ENCODE measurements around the gene FAM50B. TPM values are rescaled to one million over a fixed set of nuclear protein-coding genes. Genes with fewer than 3 reads are reported as not detected.
A peak's percentile ranks its signal among the peaks of the same experiment; 100 is the strongest.

The FAM50B gene
- total RNA-seq, 2 donors from 2014 or later: 9.9 to 15.6 TPM

- DNase-seq (peak; percentile 31 to 57 (median 50)), ATAC-seq (peak; percentile 5)
- Histone ChIP-seq H3K36me3 (replicated peaks in 1 of 2; ENCODE audit: insufficient read depth in 1 of 2, low read depth in 2 of 2) (no peaks in the 10 kb centered on the region), H3K27me3 (no peaks in the 10 kb centered on the region), H3K4me3 (peak overlapping the region; percentile 19), H3K27ac (peak overlapping the region; percentile 26 to 82 (median 76)), H3K9me3 (no peaks in the 10 kb centered on the region), H3K4me1 (peaks cover 13% of the 10 kb centered on the region)
- intact Hi-C loops (cut with DNase I): no loop called here
- 53 to 80% methylated on average over 61 to 73 of the region's 73 CpGs for WGBS, 2 donors
- TF ChIP-seq CTCF (IDR thresholded peaks at IDR 0.05) (no peak), POLR2A (IDR thresholded peaks at IDR 0.05) (no peak)
These were observed 693 bp downstream of the FAM50B start for GRCh38 chr6:3849681-3850450.

- intact Hi-C loops (cut with DNase I): no loop called here
- DNase-seq: no peak
- no peak for ATAC-seq
- WGBS, 2 donors: 93 to 94% methylated on average over 15 to 28 of the region's 33 CpGs
- H3K36me3 ChIP-seq (replicated peaks in 1 of 2; ENCODE audit: insufficient read depth in 1 of 2, low read depth in 2 of 2): no peaks in the 10 kb centered on the region
- H3K4me3 ChIP-seq: no peak overlapping the region
- H3K27me3 ChIP-seq: no peaks in the 10 kb centered on the region
- no peak overlapping the region for H3K27ac ChIP-seq
- H3K9me3 ChIP-seq: no peaks in the 10 kb centered on the region
- peaks cover 13% of the 10 kb centered on the region for H3K4me1 ChIP-seq
- TF ChIP-seq CTCF (IDR thresholded peaks at IDR 0.05): no peak
- TF ChIP-seq POLR2A (IDR thresholded peaks at IDR 0.05): no peak
These were observed 1.5 kb downstream of the FAM50B start for GRCh38 chr6:3850451-3851203.

GRCh38 chr6:3851839-3852238 is 2.7 kb downstream of the FAM50B start:
- Histone ChIP-seq H3K9me3 (no peaks in the 10 kb centered on the region), H3K27ac (no peak overlapping the region), H3K4me1 (peaks cover 13% of the 10 kb centered on the region), H3K36me3 (replicated peaks in 1 of 2; ENCODE audit: insufficient read depth in 1 of 2, low read depth in 2 of 2) (no peaks in the 10 kb centered on the region), H3K4me3 (no peak overlapping the region), H3K27me3 (no peaks in the 10 kb centered on the region)
- no peak for ATAC-seq
- TF ChIP-seq CTCF (IDR thresholded peaks at IDR 0.05): no peak
- no peak for TF ChIP-seq POLR2A (IDR thresholded peaks at IDR 0.05)
- no peak for DNase-seq
- WGBS, 2 donors: 48 to 95% methylated on average over 2 of the region's 2 CpGs
- intact Hi-C loops (cut with DNase I): no loop called here

DNA sequence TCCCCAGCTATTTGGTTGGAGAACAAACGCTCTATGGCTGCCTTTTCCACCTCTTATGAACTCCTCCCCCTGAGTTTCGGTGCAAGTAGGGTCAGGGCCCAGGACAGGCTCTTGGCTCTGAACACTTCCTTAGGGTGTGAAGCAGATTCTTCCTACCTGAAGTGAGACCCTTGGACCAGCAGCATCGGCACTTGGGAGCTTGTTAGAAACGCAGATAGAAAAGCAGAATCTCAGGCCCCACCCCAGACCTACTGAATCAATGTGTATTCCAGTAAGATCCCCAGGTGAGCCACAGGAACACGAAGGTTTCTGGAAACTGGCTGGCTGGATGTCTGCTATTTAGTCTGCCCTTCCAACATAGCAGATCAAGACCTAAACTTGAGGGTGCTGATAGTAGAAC is 3.2 kb downstream of the FAM50B start:
- intact Hi-C loops (cut with DNase I): no loop called here
- Histone ChIP-seq H3K4me3 (no peak overlapping the region), H3K4me1 (peaks cover 13% of the 10 kb centered on the region), H3K27ac (no peak overlapping the region), H3K9me3 (no peaks in the 10 kb centered on the region), H3K27me3 (no peaks in the 10 kb centered on the region), H3K36me3 (replicated peaks in 1 of 2; ENCODE audit: insufficient read depth in 1 of 2, low read depth in 2 of 2) (no peaks in the 10 kb centered on the region)
- TF ChIP-seq CTCF (IDR thresholded peaks at IDR 0.05) (no peak), POLR2A (IDR thresholded peaks at IDR 0.05) (no peak)
- DNase-seq (no peak), ATAC-seq (no peak)
- WGBS, 2 donors: 74 to 98% methylated on average over 5 of the region's 5 CpGs
